H9 (cell line): ENCODE measurements around the gene HS3ST2. TPM values are rescaled to one million over a fixed set of nuclear protein-coding genes. Genes with fewer than 3 reads are reported as not detected.
"Not testable (repeated sequence)": the region's sequence is repeated elsewhere in the genome, so short reads cannot be mapped to it uniquely, and the experiment has no call there.

Source experiments
- DNase-seq: peaks from one replicate; pipeline ENCODE4 v3.0.0-alpha.2; 2017
- H2AFZ ChIP-seq: one replicate; pipeline ENCODE4 v1.6.1; 2013; ENCODE audit warnings: mild to moderate bottlenecking, low read length, control low read depth, moderate library complexity
- H2AK5ac ChIP-seq: 2 replicates; pipeline ENCODE4 v1.6.1; 2013; ENCODE audit warnings: low read length, control low read depth, mixed read lengths; ENCODE audit not compliant: insufficient read length
- H2BK120ac ChIP-seq: one replicate; pipeline ENCODE4 v1.6.1; 2013; ENCODE audit warnings: low read depth, mild to moderate bottlenecking, low read length, control low read depth, inconsistent platforms; ENCODE audit not compliant: poor library complexity, severe bottlenecking
- H2BK12ac ChIP-seq: 2 replicates; pipeline ENCODE4 v1.6.1; 2013; ENCODE audit warnings: low read length, control low read depth, mixed read lengths, low read depth; ENCODE audit not compliant: insufficient read length
- H2BK15ac ChIP-seq: 2 replicates; pipeline ENCODE4 v1.6.1; 2013; ENCODE audit warnings: low read depth, low read length, control low read depth
- H2BK20ac ChIP-seq: one replicate; pipeline ENCODE4 v1.6.1; 2013; ENCODE audit warnings: low read depth, mild to moderate bottlenecking, low read length, control low read depth, inconsistent platforms; ENCODE audit not compliant: poor library complexity, severe bottlenecking
- H2BK5ac ChIP-seq: 2 replicates; pipeline ENCODE4 v1.6.1; 2013; ENCODE audit warnings: low read length, control low read depth, mixed read lengths; ENCODE audit not compliant: insufficient read length
- H3K14ac ChIP-seq: 2 replicates; pipeline ENCODE4 v1.6.1; 2013; ENCODE audit warnings: low read length, control low read depth; ENCODE audit not compliant: insufficient read depth
- H3K18ac ChIP-seq: 2 replicates; pipeline ENCODE4 v1.6.1; 2013; ENCODE audit warnings: low read depth, mild to moderate bottlenecking, mixed read lengths, low read length, control low read depth; ENCODE audit not compliant: insufficient read length
- H3K23ac ChIP-seq: 2 replicates; pipeline ENCODE4 v1.6.1; 2013; ENCODE audit warnings: low read length, control low read depth, mixed read lengths, low read depth; ENCODE audit not compliant: insufficient read length
- H3K23me2 ChIP-seq: 2 replicates; pipeline ENCODE4 v1.6.1; 2013; ENCODE audit warnings: low read depth, mild to moderate bottlenecking, mixed read lengths, low read length, control low read depth; ENCODE audit not compliant: insufficient read length, poor library complexity, severe bottlenecking
- H3K27ac ChIP-seq: 2 replicates; pipeline ENCODE4 v1.5.1; 2013; ENCODE audit warnings: low read length, control low read depth, mixed read lengths, low read depth; ENCODE audit not compliant: insufficient read length
- H3K27me3 ChIP-seq: 2 replicates; pipeline ENCODE4 v1.6.1; 2013; ENCODE audit warnings: low read length, control low read depth, inconsistent platforms; ENCODE audit not compliant: insufficient read depth
- H3K4ac ChIP-seq: 2 replicates; pipeline ENCODE4 v1.6.1; 2013; ENCODE audit warnings: low read depth, mild to moderate bottlenecking, control low read depth, inconsistent platforms, low read length, moderate library complexity
- H3K4me1 ChIP-seq: 2 replicates; pipeline ENCODE4 v1.6.1; 2013; ENCODE audit warnings: low read length, control low read depth, inconsistent platforms; ENCODE audit not compliant: insufficient read depth
- H3K4me2 ChIP-seq: 2 replicates; pipeline ENCODE4 v1.6.1; 2013; ENCODE audit warnings: low read length, control low read depth, mixed read lengths; ENCODE audit not compliant: insufficient read length, insufficient read depth
- H3K56ac ChIP-seq: 2 replicates; pipeline ENCODE4 v1.6.1; 2013; ENCODE audit warnings: low read depth, mild to moderate bottlenecking, mixed read lengths, low read length, control low read depth; ENCODE audit not compliant: insufficient read length
- H3K79me1 ChIP-seq: 2 replicates; pipeline ENCODE4 v1.6.1; 2013; ENCODE audit warnings: low read depth, mild to moderate bottlenecking, moderate library complexity, low read length, control low read depth, inconsistent platforms; ENCODE audit not compliant: insufficient read depth, poor library complexity, severe bottlenecking
- H3K79me2 ChIP-seq: 2 replicates; pipeline ENCODE4 v1.6.1; 2013; ENCODE audit warnings: low read length, control low read depth, inconsistent platforms; ENCODE audit not compliant: insufficient read depth
- H3K9ac ChIP-seq: 2 replicates; pipeline ENCODE4 v1.6.1; 2013; ENCODE audit warnings: low read length, control low read depth, mixed read lengths; ENCODE audit not compliant: insufficient read length; ENCODE audit errors: extremely low read depth
- H3K9me3 ChIP-seq: one replicate; pipeline ENCODE4 v1.6.1; 2013; ENCODE audit warnings: low read depth, low read length, inconsistent platforms; ENCODE audit not compliant: control insufficient read depth
- H3T11ph ChIP-seq: one replicate; pipeline ENCODE4 v1.6.1; 2013; ENCODE audit warnings: mild to moderate bottlenecking, low read length, control low read depth, inconsistent platforms
- H4K20me1 ChIP-seq: one replicate; pipeline ENCODE4 v1.6.1; 2013; ENCODE audit not compliant: control insufficient read depth, insufficient read length, insufficient read depth
- H4K5ac ChIP-seq: 2 replicates; pipeline ENCODE4 v1.6.1; 2013; ENCODE audit warnings: low read depth, mild to moderate bottlenecking, mixed read lengths, low read length, control low read depth; ENCODE audit not compliant: insufficient read length
- H4K8ac ChIP-seq: replicated peaks from 2 replicates; pipeline ENCODE4 v1.6.1; 2013; ENCODE audit warnings: low read length, control low read depth, mixed read lengths, low read depth; ENCODE audit not compliant: insufficient read length
- H4K91ac ChIP-seq: 2 replicates; pipeline ENCODE4 v1.6.1; 2013; ENCODE audit warnings: low read depth, mild to moderate bottlenecking, moderate library complexity, mixed read lengths, low read length, control low read depth; ENCODE audit not compliant: insufficient read length
- H3K27ac Mint-ChIP-seq, 3 experiments: 2 replicates in 2 of 3; 3 replicates in 1 of 3; pipeline ENCODE4 v1.8.0; 2020 to 2021; ENCODE audit warnings: mixed read lengths in 3 of 3, mild to moderate bottlenecking in 1 of 3, moderate library complexity in 1 of 3
- H3K27me3 Mint-ChIP-seq: 2 replicates; pipeline ENCODE4 v1.8.0; 2021; ENCODE audit warnings: low read depth, mild to moderate bottlenecking, moderate library complexity, mixed read lengths
- H3K36me3 Mint-ChIP-seq, 3 experiments: 2 replicates in 2 of 3; 3 replicates in 1 of 3; pipeline ENCODE4 v1.8.0; 2020 to 2021; ENCODE audit warnings: low read depth in 3 of 3, mixed read lengths in 3 of 3; ENCODE audit not compliant: insufficient read depth in 1 of 3
- H3K4me1 Mint-ChIP-seq, 2 experiments: 2 replicates each; pipeline ENCODE4 v1.8.0; 2020; ENCODE audit warnings: mixed read lengths in 2 of 2
- H3K4me3 Mint-ChIP-seq, 2 experiments: 2 replicates in 1 of 2; 3 replicates in 1 of 2; pipeline ENCODE4 v1.8.0; 2020 to 2021; ENCODE audit warnings: mild to moderate bottlenecking in 2 of 2, mixed read lengths in 2 of 2, moderate library complexity in 1 of 2
- H3K9me3 Mint-ChIP-seq, 2 experiments: 2 replicates in 1 of 2; 3 replicates in 1 of 2; pipeline ENCODE4 v1.8.0; 2020; ENCODE audit warnings: mild to moderate bottlenecking in 2 of 2, mixed read lengths in 2 of 2, moderate library complexity in 1 of 2
- WGBS: extraction: QIAGEN DNeasy Blood & Tissue Kit; methylation state at CpG from one replicate; pipeline ENCODE4 v1.1.7; 2013; ENCODE audit warnings: missing lambda C conversion rate, low lambda C conversion rate, mixed read lengths; ENCODE audit not compliant: insufficient read length; ENCODE audit errors: extremely low coverage; 5-methylcytosine and 5-hydroxymethylcytosine counted together
- total RNA-seq: library from RNA; stranded (reverse); gene quantifications from 2 replicates; pipeline ENCODE4 v1.2.1, GENCODE V29; 2021
- TF ChIP-seq, protein P1 (sequence below): fragments of 200-600 bp; sonication (generic); conservative IDR thresholded peaks from 3 replicates; pipeline ENCODE4 v1.8.0; 2021; ENCODE audit warnings: antibody characterized with exemption, mild to moderate bottlenecking

HS3ST2 gene
- total RNA-seq, 1 experiment from 2014 or later = 3.1 TPM

DNA sequence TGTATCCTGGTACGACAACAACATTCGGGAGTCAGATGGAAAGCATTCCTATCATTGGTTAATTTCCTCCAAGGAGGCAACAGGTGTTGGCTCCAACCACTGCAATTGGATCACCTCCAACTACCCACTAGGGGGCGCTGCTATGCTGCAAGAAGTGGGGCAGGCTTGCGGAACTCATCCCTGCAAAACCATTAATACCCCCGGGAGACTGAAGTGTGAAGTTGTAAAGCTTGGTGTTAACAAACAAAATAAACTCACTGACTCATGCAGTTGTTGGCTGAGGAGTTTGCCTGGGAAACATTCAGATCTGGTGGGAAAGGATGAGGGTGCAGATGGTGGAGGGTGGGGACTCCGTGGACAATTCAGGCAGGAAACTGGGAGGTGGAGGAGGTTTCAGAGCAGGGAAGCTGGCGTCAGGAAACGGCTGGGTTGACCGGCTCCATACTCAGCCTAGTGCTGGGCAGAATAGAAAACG, 84.9 kb downstream of the HS3ST2 start:
- no peak overlapping the region for H3K9ac ChIP-seq
- no peak overlapping the region for H3K27ac Mint-ChIP-seq
- no peak overlapping the region for H4K91ac ChIP-seq
- no peak overlapping the region for H2AFZ ChIP-seq
- H4K8ac ChIP-seq = no peak overlapping the region
- H3K4me1 ChIP-seq = peaks cover 4% of the 10 kb centered on the region
- peaks cover 5 to 6% of the 10 kb centered on the region in 2 experiments; a peak in 2 of 4 replicates for H3K4me1 Mint-ChIP-seq
- no peak overlapping the region for H3K56ac ChIP-seq
- no peaks in the 10 kb centered on the region for H4K20me1 ChIP-seq
- TF ChIP-seq, protein P1, sequence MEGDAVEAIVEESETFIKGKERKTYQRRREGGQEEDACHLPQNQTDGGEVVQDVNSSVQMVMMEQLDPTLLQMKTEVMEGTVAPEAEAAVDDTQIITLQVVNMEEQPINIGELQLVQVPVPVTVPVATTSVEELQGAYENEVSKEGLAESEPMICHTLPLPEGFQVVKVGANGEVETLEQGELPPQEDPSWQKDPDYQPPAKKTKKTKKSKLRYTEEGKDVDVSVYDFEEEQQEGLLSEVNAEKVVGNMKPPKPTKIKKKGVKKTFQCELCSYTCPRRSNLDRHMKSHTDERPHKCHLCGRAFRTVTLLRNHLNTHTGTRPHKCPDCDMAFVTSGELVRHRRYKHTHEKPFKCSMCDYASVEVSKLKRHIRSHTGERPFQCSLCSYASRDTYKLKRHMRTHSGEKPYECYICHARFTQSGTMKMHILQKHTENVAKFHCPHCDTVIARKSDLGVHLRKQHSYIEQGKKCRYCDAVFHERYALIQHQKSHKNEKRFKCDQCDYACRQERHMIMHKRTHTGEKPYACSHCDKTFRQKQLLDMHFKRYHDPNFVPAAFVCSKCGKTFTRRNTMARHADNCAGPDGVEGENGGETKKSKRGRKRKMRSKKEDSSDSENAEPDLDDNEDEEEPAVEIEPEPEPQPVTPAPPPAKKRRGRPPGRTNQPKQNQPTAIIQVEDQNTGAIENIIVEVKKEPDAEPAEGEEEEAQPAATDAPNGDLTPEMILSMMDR = peak; percentile 99
- H2BK12ac ChIP-seq = no peak overlapping the region
- no peaks in the 10 kb centered on the region for H3K36me3 Mint-ChIP-seq
- no peak overlapping the region for H2BK20ac ChIP-seq
- H4K5ac ChIP-seq = no peak overlapping the region
- peak overlapping the region; percentile 35 for H3K4me2 ChIP-seq
- no peak overlapping the region for H2BK120ac ChIP-seq
- no peak overlapping the region for H3K4ac ChIP-seq
- no peak overlapping the region for H3K18ac ChIP-seq
- H2BK5ac ChIP-seq = no peak overlapping the region
- H3K79me1 ChIP-seq = no peaks in the 10 kb centered on the region
- DNase-seq = peak; percentile 88
- H3K27me3 ChIP-seq = no peaks in the 10 kb centered on the region
- H3K27ac ChIP-seq = no peak overlapping the region
- H3K14ac ChIP-seq = no peak overlapping the region
- no peaks in the 10 kb centered on the region for H3K79me2 ChIP-seq
- H3K27me3 Mint-ChIP-seq = peaks cover 2% of the 10 kb centered on the region
- no peaks in the 10 kb centered on the region for H3K9me3 ChIP-seq
- no peaks in the 10 kb centered on the region for H3K9me3 Mint-ChIP-seq
- no peak overlapping the region for H3K23ac ChIP-seq
- H3K4me3 Mint-ChIP-seq = no peak overlapping the region
- H3K23me2 ChIP-seq = no peaks in the 10 kb centered on the region
- WGBS = no CpG with 5 or more reads among the region's 10 CpGs
- H3T11ph ChIP-seq = no peak overlapping the region
- no peak overlapping the region for H2BK15ac ChIP-seq
- no peak overlapping the region for H2AK5ac ChIP-seq

DNA sequence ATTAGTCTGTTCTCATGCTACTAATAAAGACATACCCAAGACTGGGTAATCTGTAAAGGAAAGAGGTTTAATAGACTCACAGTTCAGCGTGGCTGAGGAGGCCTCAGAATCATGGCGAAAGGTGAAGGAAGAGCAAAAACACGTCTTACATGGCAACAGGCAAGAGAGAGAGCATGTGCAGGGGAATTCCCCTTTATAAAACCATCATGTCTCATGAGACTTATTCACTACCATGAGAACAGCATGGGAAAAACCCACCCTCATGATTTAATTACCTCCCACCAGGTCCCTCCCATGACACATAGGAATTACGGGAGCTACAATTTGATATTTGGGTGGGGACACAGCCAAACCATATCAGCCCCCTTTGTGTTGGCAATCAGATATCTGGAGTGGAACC, 85.6 kb downstream of the HS3ST2 start:
- not testable (repeated sequence) for DNase-seq, H2BK120ac ChIP-seq, H3K4me3 Mint-ChIP-seq, H4K5ac ChIP-seq, H4K8ac ChIP-seq, H3K27me3 ChIP-seq, H3K4ac ChIP-seq, H3K4me1 ChIP-seq, H3K18ac ChIP-seq, H4K91ac ChIP-seq, H3K9me3 Mint-ChIP-seq, H2BK15ac ChIP-seq, H3K36me3 Mint-ChIP-seq, H3T11ph ChIP-seq, H3K27me3 Mint-ChIP-seq, H3K23me2 ChIP-seq, H3K23ac ChIP-seq, H3K9me3 ChIP-seq, H2AFZ ChIP-seq, H3K27ac ChIP-seq, H3K9ac ChIP-seq, H3K79me1 ChIP-seq, H2BK20ac ChIP-seq, H2BK5ac ChIP-seq, H2BK12ac ChIP-seq, H3K4me2 ChIP-seq, H4K20me1 ChIP-seq, H2AK5ac ChIP-seq, H3K79me2 ChIP-seq, H3K14ac ChIP-seq, H3K4me1 Mint-ChIP-seq, H3K27ac Mint-ChIP-seq, H3K56ac ChIP-seq
- no CpG with 5 or more reads among the region's 4 CpGs for WGBS
